ENCODE data around the gene RBMS3. TPM values are rescaled to one million over a fixed set of nuclear protein-coding genes. Genes with fewer than 3 reads are reported as not detected.
"Not testable (repeated sequence)": the region's sequence is repeated elsewhere in the genome, so short reads cannot be mapped to it uniquely, and the experiment has no call there.

Gene RBMS3
- total RNA-seq, 1 donor from 2014 or later = 3.4 TPM

DNA sequence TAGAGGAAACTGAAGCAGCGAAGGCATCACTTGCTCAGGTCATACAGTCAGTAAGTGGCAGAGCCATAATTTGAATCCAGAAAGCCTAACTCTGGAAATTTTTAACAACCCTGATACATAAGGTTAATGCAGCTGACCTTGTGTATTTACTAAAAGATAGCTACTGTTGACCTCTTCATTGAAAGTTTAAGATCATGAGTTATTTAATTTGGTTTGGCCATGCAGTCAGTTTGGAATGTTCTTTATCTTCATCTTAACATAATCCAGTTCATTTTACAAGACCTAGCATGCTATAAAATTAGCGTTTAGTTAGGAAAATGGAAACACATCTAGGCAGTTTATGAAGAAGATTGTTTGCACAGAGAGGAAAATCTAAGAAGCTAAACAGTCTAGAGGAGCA lies 240.9 kb downstream of the RBMS3 start:
- H3K36me3 ChIP-seq (ENCODE audit: control insufficient read depth, insufficient read depth, low read length) = no peaks in the 10 kb centered on the region
- FAIRE-seq (no peak), DNase-seq (ENCODE audit: low read depth) (no peak)
- H3K4me3 ChIP-seq (ENCODE audit: low read depth, low read length) = no peak overlapping the region
- H3K27me3 ChIP-seq (ENCODE audit: control insufficient read depth, insufficient read depth, low read length) = no peaks in the 10 kb centered on the region
- TF ChIP-seq CTCF (IDR thresholded peaks at IDR 0.05; ENCODE audit: insufficient read depth, low read length, severe bottlenecking) = no peak

GRCh38 chr3:29524433-29524832 lies 243.6 kb downstream of the RBMS3 start:
- H3K27me3 ChIP-seq (ENCODE audit: control insufficient read depth, insufficient read depth, low read length); H3K36me3 ChIP-seq (ENCODE audit: control insufficient read depth, insufficient read depth, low read length); H3K4me3 ChIP-seq (ENCODE audit: low read depth, low read length); FAIRE-seq; DNase-seq (ENCODE audit: low read depth): not testable (repeated sequence)

- Histone ChIP-seq H3K27me3 (ENCODE audit: control insufficient read depth, insufficient read depth, low read length) (no peaks in the 10 kb centered on the region), H3K4me3 (ENCODE audit: low read depth, low read length) (no peak overlapping the region), H3K36me3 (ENCODE audit: control insufficient read depth, insufficient read depth, low read length) (no peaks in the 10 kb centered on the region)
- TF ChIP-seq CTCF (IDR thresholded peaks at IDR 0.05; ENCODE audit: insufficient read depth, low read length, severe bottlenecking) = no peak
- no peak for DNase-seq (ENCODE audit: low read depth)
- no peak for FAIRE-seq
These were observed 244.5 kb downstream of the RBMS3 start for GRCh38 chr3:29525254-29525881.

GRCh38 chr3:29527246-29527645 lies 246.4 kb downstream of the RBMS3 start:
- FAIRE-seq (no peak), DNase-seq (ENCODE audit: low read depth) (no peak)
- no peak overlapping the region for H3K4me3 ChIP-seq (ENCODE audit: low read depth, low read length)
- no peaks in the 10 kb centered on the region for H3K27me3 ChIP-seq (ENCODE audit: control insufficient read depth, insufficient read depth, low read length)
- H3K36me3 ChIP-seq (ENCODE audit: control insufficient read depth, insufficient read depth, low read length) = no peaks in the 10 kb centered on the region
- no peak for TF ChIP-seq CTCF (IDR thresholded peaks at IDR 0.05; ENCODE audit: insufficient read depth, low read length, severe bottlenecking)

GRCh38 chr3:29531644-29532043 lies 250.8 kb downstream of the RBMS3 start:
- no peak for TF ChIP-seq CTCF (IDR thresholded peaks at IDR 0.05; ENCODE audit: insufficient read depth, low read length, severe bottlenecking)
- no peak for FAIRE-seq
- Histone ChIP-seq H3K27me3 (ENCODE audit: control insufficient read depth, insufficient read depth, low read length) (no peaks in the 10 kb centered on the region), H3K36me3 (ENCODE audit: control insufficient read depth, insufficient read depth, low read length) (no peaks in the 10 kb centered on the region), H3K4me3 (ENCODE audit: low read depth, low read length) (no peak overlapping the region)
- DNase-seq (ENCODE audit: low read depth) = no peak

GRCh38 chr3:29532473-29532872 lies 251.6 kb downstream of the RBMS3 start:
- no peak for DNase-seq (ENCODE audit: low read depth)
- Histone ChIP-seq H3K4me3 (ENCODE audit: low read depth, low read length) (no peak overlapping the region), H3K36me3 (ENCODE audit: control insufficient read depth, insufficient read depth, low read length) (no peaks in the 10 kb centered on the region), H3K27me3 (ENCODE audit: control insufficient read depth, insufficient read depth, low read length) (no peaks in the 10 kb centered on the region)
- FAIRE-seq = no peak
- TF ChIP-seq CTCF (IDR thresholded peaks at IDR 0.05; ENCODE audit: insufficient read depth, low read length, severe bottlenecking) = no peak

Data from bronchial epithelial cell (primary cell).